HepG2 (cell line): Measurements from ENCODE around the gene CLASP1.

ENCODE experiments used
- CTCF ChIP-seq: sonication (generic); formaldehyde crosslinking; IDR thresholded peaks from 2 replicates; pipeline ENCODE4 v1.5.0; 2020; ENCODE audit warnings: mild to moderate bottlenecking, missing genetic modification reagents, moderate library complexity
- ETV6 ChIP-seq: sonication (generic); formaldehyde crosslinking; conservative IDR thresholded peaks from 2 replicates; pipeline ENCODE4 v1.4.0; 2020; ENCODE audit warnings: missing genetic modification reagents
- FOXM1 ChIP-seq: sonication (generic); formaldehyde crosslinking; IDR thresholded peaks from 2 replicates; pipeline ENCODE4 v1.5.0; 2020; ENCODE audit warnings: missing genetic modification reagents
- GPBP1L1 ChIP-seq: sonication (generic); formaldehyde crosslinking; IDR thresholded peaks from 2 replicates; pipeline ENCODE4 v1.5.0; 2020; ENCODE audit warnings: mild to moderate bottlenecking, missing genetic modification reagents
- NFE2L2 ChIP-seq: fragments of 150-350 bp; IDR thresholded peaks from 2 replicates; pipeline ENCODE4 v1.6.1; 2014; ENCODE audit warnings: low read length
- NFYB ChIP-seq: sonication (generic); formaldehyde crosslinking; IDR thresholded peaks from 2 replicates; pipeline ENCODE4 v1.4.0; 2020; ENCODE audit warnings: missing genetic modification reagents
- NR2F1 ChIP-seq, 2 experiments: fragments of 450-650 bp in 1 of 2; formaldehyde crosslinking in 1 of 2; IDR thresholded peaks; 2 replicates each; pipeline versions ENCODE4 v1.5.0 to v1.6.1; 2016 to 2020; ENCODE audit warnings: mild to moderate bottlenecking in 1 of 2, missing compliant biosample characterization in 1 of 2, missing genetic modification reagents in 1 of 2, moderate library complexity in 1 of 2
- POLR2AphosphoS5 ChIP-seq: IDR thresholded peaks from 2 replicates; pipeline ENCODE4 v1.6.1; 2012; ENCODE audit warnings: low read depth, low read length
- RAD21 ChIP-seq: fragments of 450-650 bp; formaldehyde crosslinking; IDR thresholded peaks from 2 replicates; pipeline ENCODE4 v1.5.0; 2020; ENCODE audit warnings: mild to moderate bottlenecking
- ZNF543 ChIP-seq: sonication (generic); formaldehyde crosslinking; IDR thresholded peaks from 2 replicates; pipeline ENCODE4 v1.4.0; 2020; ENCODE audit warnings: mild to moderate bottlenecking, missing genetic modification reagents
- ZNF556 ChIP-seq: sonication (generic); formaldehyde crosslinking; IDR thresholded peaks from 2 replicates; pipeline ENCODE4 v1.4.0; 2020; ENCODE audit warnings: mild to moderate bottlenecking, missing genetic modification reagents, borderline replicate concordance
- ZNF766 ChIP-seq: sonication (generic); formaldehyde crosslinking; IDR thresholded peaks from 2 replicates; pipeline ENCODE4 v1.5.0; 2020; ENCODE audit warnings: missing genetic modification reagents, borderline replicate concordance
- ZNF782 ChIP-seq: sonication (generic); formaldehyde crosslinking; IDR thresholded peaks from 2 replicates; pipeline ENCODE4 v1.4.0; 2020; ENCODE audit warnings: missing genetic modification reagents, mild to moderate bottlenecking, borderline replicate concordance
- TF ChIP-seq, protein P1 (sequence below): sonication (generic); formaldehyde crosslinking; IDR thresholded peaks from 2 replicates; pipeline ENCODE4 v1.5.0; 2020; ENCODE audit warnings: missing genetic modification reagents, mild to moderate bottlenecking, borderline replicate concordance

DNA sequence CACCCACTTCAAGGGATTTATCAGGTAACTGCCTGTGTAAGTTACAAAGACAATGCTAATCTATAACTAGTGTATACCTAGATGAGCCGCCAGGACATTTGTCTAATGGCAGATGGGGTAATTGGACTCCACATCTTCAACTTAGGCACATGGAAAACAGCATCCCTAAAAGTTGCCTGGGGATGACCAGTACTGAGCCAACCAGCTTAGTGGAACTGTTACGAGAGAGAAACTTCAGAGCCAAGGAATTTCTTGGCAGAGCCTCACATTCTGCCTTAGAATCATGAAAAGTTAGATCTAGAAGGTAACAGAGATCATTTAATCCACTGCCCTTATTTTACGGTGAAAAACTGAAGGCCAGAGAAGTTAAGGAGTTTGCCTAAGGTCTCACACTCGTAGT lies 15.5 kb upstream of the CLASP1 start:
- no peak for TF ChIP-seq GPBP1L1 (CRISPR knock-in tag)
- no peak for TF ChIP-seq POLR2AphosphoS5
- no peak for TF ChIP-seq ZNF782
- TF ChIP-seq CTCF (CRISPR knock-in tag): no peak
- TF ChIP-seq RAD21 (CRISPR knock-in tag): no peak
- no peak for TF ChIP-seq ZNF766 (CRISPR knock-in tag)
- TF ChIP-seq, protein P1, sequence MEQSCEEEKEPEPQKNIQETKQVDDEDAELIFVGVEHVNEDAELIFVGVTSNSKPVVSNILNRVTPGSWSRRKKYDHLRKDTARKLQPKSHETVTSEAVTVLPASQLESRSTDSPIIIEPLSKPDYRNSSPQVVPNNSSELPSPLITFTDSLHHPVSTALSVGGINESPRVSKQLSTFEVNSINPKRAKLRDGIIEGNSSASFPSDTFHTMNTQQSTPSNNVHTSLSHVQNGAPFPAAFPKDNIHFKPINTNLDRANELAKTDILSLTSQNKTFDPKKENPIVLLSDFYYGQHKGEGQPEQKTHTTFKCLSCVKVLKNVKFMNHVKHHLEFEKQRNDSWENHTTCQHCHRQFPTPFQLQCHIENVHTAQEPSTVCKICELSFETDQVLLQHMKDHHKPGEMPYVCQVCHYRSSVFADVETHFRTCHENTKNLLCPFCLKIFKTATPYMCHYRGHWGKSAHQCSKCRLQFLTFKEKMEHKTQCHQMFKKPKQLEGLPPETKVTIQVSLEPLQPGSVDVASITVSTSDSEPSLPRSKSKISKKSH (CRISPR knock-in tag): no peak
- TF ChIP-seq NR2F1 (CRISPR knock-in tag; IDR thresholded peaks at IDR 0.05): no peak
- TF ChIP-seq NFYB: no peak
- TF ChIP-seq ZNF543 (CRISPR knock-in tag): no peak
- TF ChIP-seq ETV6 (CRISPR knock-in tag): no peak
- TF ChIP-seq NFE2L2: no peak
- no peak for TF ChIP-seq ZNF556 (CRISPR knock-in tag)
- no peak for TF ChIP-seq FOXM1 (CRISPR knock-in tag)
